NCI-H2081 (cell line): ENCODE results near the gene ATIC.

Source experiments
- DNase-seq, 2 experiments: peaks; one replicate each; lab custom pipeline; 2025; lab: John Stamatoyannopoulos, UW

ATIC gene

DNA sequence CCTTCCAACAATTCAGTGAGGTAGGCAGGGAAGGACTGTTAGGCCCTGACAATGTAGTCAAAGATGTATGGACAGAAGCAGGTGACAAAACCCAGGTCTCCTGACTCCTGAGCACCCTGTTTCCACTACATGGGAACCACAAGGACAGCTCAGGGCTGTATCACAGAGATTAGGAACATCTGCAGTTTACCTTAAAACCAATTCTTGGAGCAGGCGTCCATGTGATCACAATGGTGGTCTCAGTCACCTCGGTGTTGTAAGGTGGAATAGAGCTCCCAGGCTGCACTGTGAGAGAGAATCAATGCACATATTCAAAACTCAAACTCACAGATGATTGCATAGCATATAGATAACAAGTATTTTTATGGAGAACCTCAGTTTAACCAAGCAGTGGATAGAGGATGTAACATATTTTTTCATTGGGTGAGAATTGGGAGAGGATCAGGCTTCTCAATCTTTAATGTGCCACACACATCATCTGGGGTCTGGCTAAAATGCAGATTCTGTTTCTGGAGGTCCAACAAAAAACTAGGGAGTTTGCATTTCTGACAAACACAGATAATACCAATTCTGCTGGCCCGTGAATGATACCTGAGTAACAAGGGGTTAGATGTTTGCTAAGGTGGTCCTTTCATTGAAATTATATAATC is 87.3 kb downstream of the ATIC start:
- DNase-seq: no peak
